SU-DHL-6 (cell line): ENCODE measurements around the gene FOCAD.

Source experiments
- H2AFZ ChIP-seq: fragments of 200-600 bp; sonication (generic); 2 replicates; pipeline ENCODE4 v1.6.1; 2014; ENCODE audit warnings: low read depth, mild to moderate bottlenecking, moderate library complexity, mixed read lengths, antibody characterized with exemption, low read length; ENCODE audit not compliant: severe bottlenecking
- H3F3A ChIP-seq: fragments of 200-600 bp; shearing (Covaris generic); 2 replicates; pipeline ENCODE4 v1.6.0; 2016; ENCODE audit warnings: antibody characterized with exemption, mild to moderate bottlenecking; ENCODE audit not compliant: insufficient read depth
- H3K27ac ChIP-seq: fragments of 200-600 bp; sonication (generic); 2 replicates; pipeline ENCODE4 v1.5.1; 2016; ENCODE audit warnings: low read depth, mild to moderate bottlenecking, low read length, moderate library complexity, mixed read lengths
- H3K27me3 ChIP-seq: fragments of 200-600 bp; sonication (generic), shearing (Covaris generic); 2 replicates; pipeline ENCODE4 v1.6.0; 2014; ENCODE audit warnings: mild to moderate bottlenecking, low read length
- H3K36me3 ChIP-seq: fragments of 200-600 bp; sonication (generic); 2 replicates; pipeline ENCODE4 v1.6.1; 2014; ENCODE audit warnings: mild to moderate bottlenecking, low read length, mixed read lengths
- H3K4me2 ChIP-seq: fragments of 300-600, 200-600 bp; shearing (Covaris generic), sonication (generic); 2 replicates; pipeline ENCODE4 v1.6.0; 2014; ENCODE audit warnings: low read length, low read depth, mild to moderate bottlenecking; ENCODE audit not compliant: poor library complexity, severe bottlenecking
- H3K4me3 ChIP-seq: fragments of 200-600 bp; sonication (generic); 2 replicates; pipeline ENCODE4 v1.5.1; 2014; ENCODE audit warnings: antibody characterized with exemption, low read length, mild to moderate bottlenecking, mixed read lengths; ENCODE audit not compliant: insufficient read depth, poor library complexity, severe bottlenecking
- H3K79me2 ChIP-seq: fragments of 200-600 bp; sonication (generic); 2 replicates; pipeline ENCODE4 v1.6.1; 2014; ENCODE audit warnings: mild to moderate bottlenecking, low read length, moderate library complexity; ENCODE audit not compliant: insufficient read depth
- H3K9ac ChIP-seq: fragments of 200-600 bp; sonication (generic); 2 replicates; pipeline ENCODE4 v1.7.0; 2014; ENCODE audit warnings: mild to moderate bottlenecking, low read length
- H3K9me2 ChIP-seq: fragments of 200-600 bp; sonication (generic); replicated peaks from 2 replicates; pipeline ENCODE4 v1.6.1; 2014; ENCODE audit warnings: low read length; ENCODE audit not compliant: insufficient read depth
- H3K9me3 ChIP-seq: fragments of 200-600 bp; sonication (generic); 2 replicates; pipeline ENCODE4 v1.6.1; 2014; ENCODE audit warnings: low read length, mixed read lengths; ENCODE audit not compliant: insufficient read depth
- H4K20me1 ChIP-seq: fragments of 200-600 bp; sonication (generic); 2 replicates; pipeline ENCODE4 v1.6.1; 2014; ENCODE audit warnings: low read depth, mild to moderate bottlenecking, antibody characterized with exemption, low read length, moderate library complexity, mixed read lengths
- EZH2phosphoT487 ChIP-seq: fragments of 200-600 bp; sonication (generic), shearing (Covaris generic); conservative IDR thresholded peaks from 2 replicates; pipeline ENCODE4 v1.6.1; 2018; ENCODE audit warnings: mild to moderate bottlenecking, antibody characterized with exemption, low read length, moderate library complexity, mixed read lengths
- TF ChIP-seq, protein P1 (sequence below): fragments of 200-600 bp; sonication (generic); IDR thresholded peaks from one replicate; pipeline ENCODE4 v1.5.1; 2017; ENCODE audit warnings: antibody characterized with exemption, mild to moderate bottlenecking, low read length, moderate library complexity; ENCODE audit not compliant: insufficient read depth, poor library complexity, severe bottlenecking

FOCAD gene

GRCh38 chr9:20985851-20986600, 302.0 kb downstream of the FOCAD start:
- Histone ChIP-seq H2AFZ (no peak overlapping the region), H4K20me1 (no peaks in the 10 kb centered on the region), H3K9me2 (no peaks in the 10 kb centered on the region), H3K9ac (no peak overlapping the region), H3K4me3 (no peak overlapping the region), H3K9me3 (no peaks in the 10 kb centered on the region), H3K79me2 (no peaks in the 10 kb centered on the region), H3K27ac (no peak overlapping the region), H3F3A (no peaks in the 10 kb centered on the region), H3K27me3 (no peaks in the 10 kb centered on the region), H3K36me3 (no peaks in the 10 kb centered on the region), H3K4me2 (no peak overlapping the region)
- TF ChIP-seq, protein P1, sequence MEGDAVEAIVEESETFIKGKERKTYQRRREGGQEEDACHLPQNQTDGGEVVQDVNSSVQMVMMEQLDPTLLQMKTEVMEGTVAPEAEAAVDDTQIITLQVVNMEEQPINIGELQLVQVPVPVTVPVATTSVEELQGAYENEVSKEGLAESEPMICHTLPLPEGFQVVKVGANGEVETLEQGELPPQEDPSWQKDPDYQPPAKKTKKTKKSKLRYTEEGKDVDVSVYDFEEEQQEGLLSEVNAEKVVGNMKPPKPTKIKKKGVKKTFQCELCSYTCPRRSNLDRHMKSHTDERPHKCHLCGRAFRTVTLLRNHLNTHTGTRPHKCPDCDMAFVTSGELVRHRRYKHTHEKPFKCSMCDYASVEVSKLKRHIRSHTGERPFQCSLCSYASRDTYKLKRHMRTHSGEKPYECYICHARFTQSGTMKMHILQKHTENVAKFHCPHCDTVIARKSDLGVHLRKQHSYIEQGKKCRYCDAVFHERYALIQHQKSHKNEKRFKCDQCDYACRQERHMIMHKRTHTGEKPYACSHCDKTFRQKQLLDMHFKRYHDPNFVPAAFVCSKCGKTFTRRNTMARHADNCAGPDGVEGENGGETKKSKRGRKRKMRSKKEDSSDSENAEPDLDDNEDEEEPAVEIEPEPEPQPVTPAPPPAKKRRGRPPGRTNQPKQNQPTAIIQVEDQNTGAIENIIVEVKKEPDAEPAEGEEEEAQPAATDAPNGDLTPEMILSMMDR: no peak

DNA sequence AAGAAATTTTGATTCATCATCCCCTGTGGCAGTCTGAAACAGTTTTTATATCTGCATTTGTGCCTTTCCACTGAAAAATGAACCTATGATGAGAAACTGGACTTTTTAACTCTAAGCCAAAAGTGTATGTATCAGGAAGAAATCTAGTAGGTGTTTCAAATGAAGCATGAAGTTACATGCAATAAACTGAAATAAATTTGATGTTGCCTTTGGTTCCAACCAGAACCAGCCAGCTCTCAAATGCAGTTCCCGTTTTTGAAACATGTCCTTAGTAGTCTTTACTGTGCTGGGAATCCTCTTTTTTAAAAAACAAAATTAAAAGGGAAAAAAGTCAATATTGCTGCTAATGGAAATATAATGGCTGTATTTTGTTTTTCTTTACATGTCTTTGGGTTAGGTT, 303.5 kb downstream of the FOCAD start:
- no peak for TF ChIP-seq EZH2phosphoT487
- TF ChIP-seq, protein P1: no peak
- Histone ChIP-seq H3F3A (no peaks in the 10 kb centered on the region), H3K9me3 (no peaks in the 10 kb centered on the region), H4K20me1 (no peaks in the 10 kb centered on the region), H3K27me3 (no peaks in the 10 kb centered on the region), H3K36me3 (no peaks in the 10 kb centered on the region), H3K9ac (no peak overlapping the region), H3K9me2 (no peaks in the 10 kb centered on the region), H3K79me2 (no peaks in the 10 kb centered on the region), H3K27ac (no peak overlapping the region), H3K4me3 (no peak overlapping the region), H2AFZ (no peak overlapping the region), H3K4me2 (no peak overlapping the region)

DNA sequence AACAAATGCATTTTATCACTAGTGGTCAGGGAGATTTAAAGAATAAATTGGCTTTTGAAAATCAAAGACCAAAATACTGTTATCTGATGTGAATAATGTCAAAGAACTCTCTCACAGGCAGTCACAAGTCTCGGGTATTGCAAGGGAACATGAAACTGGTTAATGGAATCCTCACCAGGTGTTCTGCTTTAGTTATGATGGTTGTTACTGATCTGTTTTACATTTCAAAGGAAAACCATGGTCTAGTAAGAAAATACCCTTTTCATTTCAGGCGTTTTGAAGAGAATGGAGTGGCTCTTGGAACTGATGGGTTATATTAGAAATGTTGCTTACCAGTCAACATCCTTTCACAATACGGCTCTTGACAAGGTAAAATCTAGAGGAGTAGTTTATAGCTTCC, 304.0 kb downstream of the FOCAD start:
- Histone ChIP-seq H2AFZ (no peak overlapping the region), H3K9ac (no peak overlapping the region), H4K20me1 (no peaks in the 10 kb centered on the region), H3K79me2 (no peaks in the 10 kb centered on the region), H3K36me3 (no peaks in the 10 kb centered on the region), H3F3A (no peaks in the 10 kb centered on the region), H3K27ac (no peak overlapping the region), H3K4me3 (no peak overlapping the region), H3K9me3 (no peaks in the 10 kb centered on the region), H3K27me3 (no peaks in the 10 kb centered on the region), H3K9me2 (no peaks in the 10 kb centered on the region), H3K4me2 (no peak overlapping the region)
- no peak for TF ChIP-seq EZH2phosphoT487
- TF ChIP-seq, protein P1: no peak
